Neural cell (in vitro differentiated cells): ENCODE measurements around the gene TXNRD3. TPM values are rescaled to one million over a fixed set of nuclear protein-coding genes. Genes with fewer than 3 reads are reported as not detected.

Experiments used
- H2AFZ ChIP-seq: fragments of 200-600, 300-800 bp; sonication (generic), shearing (Covaris generic); 2 replicates; pipeline ENCODE4 v1.6.0; 2014; ENCODE audit warnings: low read depth, mild to moderate bottlenecking, antibody characterized with exemption, low read length, moderate library complexity
- H3F3A ChIP-seq: fragments of 200-600 bp; shearing (Covaris generic); 2 replicates; pipeline ENCODE4 v1.6.1; 2016; ENCODE audit warnings: mild to moderate bottlenecking, moderate library complexity, mixed read lengths, antibody characterized with exemption, low read length; ENCODE audit not compliant: insufficient read depth, poor library complexity, severe bottlenecking
- H3K27ac ChIP-seq: fragments of 200-600, 300-800 bp; sonication (generic), shearing (Covaris generic); 2 replicates; pipeline ENCODE4 v1.5.1; 2014; ENCODE audit warnings: mild to moderate bottlenecking, low read length, moderate library complexity
- H3K27me3 ChIP-seq: fragments of 300-800, 200-600 bp; sonication (generic), shearing (Covaris generic); 2 replicates; pipeline ENCODE4 v1.6.0; 2014; ENCODE audit warnings: mild to moderate bottlenecking, low read depth, low read length, moderate library complexity; ENCODE audit not compliant: insufficient read depth
- H3K36me3 ChIP-seq: fragments of 300-800, 200-600 bp; sonication (generic), shearing (Covaris generic); 2 replicates; pipeline ENCODE4 v1.5.1; 2014; ENCODE audit warnings: mild to moderate bottlenecking, antibody characterized with exemption, low read length, moderate library complexity; ENCODE audit not compliant: insufficient read depth
- H3K4me2 ChIP-seq: fragments of 300-800, 200-600 bp; sonication (generic), shearing (Covaris generic); 2 replicates; pipeline ENCODE4 v1.6.0; 2014; ENCODE audit warnings: mild to moderate bottlenecking, low read length
- H3K4me3 ChIP-seq: fragments of 300-800, 200-600 bp; sonication (generic), shearing (Covaris generic); 2 replicates; pipeline ENCODE4 v1.5.1; 2014; ENCODE audit warnings: mild to moderate bottlenecking, low read length, moderate library complexity
- H3K79me2 ChIP-seq: fragments of 200-600 bp; shearing (Covaris generic); replicated peaks from 2 replicates; pipeline ENCODE4 v1.6.0; 2014; ENCODE audit warnings: mild to moderate bottlenecking, low read length, moderate library complexity; ENCODE audit not compliant: insufficient read depth
- H3K9ac ChIP-seq: fragments of 300-800, 200-600 bp; sonication (generic), shearing (Covaris generic); 2 replicates; pipeline ENCODE4 v1.6.1; 2016; ENCODE audit warnings: mild to moderate bottlenecking, low read length, mixed read lengths
- H3K9me2 ChIP-seq: fragments of 200-600 bp; shearing (Covaris generic); 2 replicates; pipeline ENCODE4 v1.6.1; 2016; ENCODE audit warnings: mild to moderate bottlenecking, low read length, mixed read lengths; ENCODE audit not compliant: insufficient read depth
- H3K9me3 ChIP-seq: fragments of 200-600, 300-800 bp; sonication (generic), shearing (Covaris generic); 2 replicates; pipeline ENCODE4 v1.6.1; 2016; ENCODE audit warnings: mild to moderate bottlenecking, mixed run types, low read length, moderate library complexity, mixed read lengths
- H4K20me1 ChIP-seq: fragments of 200-600 bp; shearing (Covaris generic); 2 replicates; pipeline ENCODE4 v1.6.1; 2016; ENCODE audit warnings: mild to moderate bottlenecking, mixed run types; ENCODE audit not compliant: insufficient read depth
- EP300 ChIP-seq: fragments of 450-650 bp; conservative IDR thresholded peaks from 2 replicates; pipeline ENCODE4 v1.6.1; 2014; ENCODE audit warnings: antibody characterized with exemption, mild to moderate bottlenecking, moderate library complexity; ENCODE audit not compliant: poor library complexity, severe bottlenecking
- EZH2 ChIP-seq: fragments of 200-600, 300-800 bp; shearing (Covaris generic), sonication (generic); IDR thresholded peaks from 2 replicates; pipeline ENCODE4 v1.6.1; 2014; ENCODE audit warnings: antibody characterized with exemption, low read length, borderline replicate concordance, mild to moderate bottlenecking; ENCODE audit not compliant: insufficient read depth, poor library complexity, severe bottlenecking
- MXI1 ChIP-seq: fragments of 450-650 bp; conservative IDR thresholded peaks from 2 replicates; pipeline ENCODE4 v1.6.1; 2014; ENCODE audit warnings: antibody characterized with exemption, mild to moderate bottlenecking; ENCODE audit not compliant: poor library complexity, severe bottlenecking
- POLR2AphosphoS5 ChIP-seq: IDR thresholded peaks from 2 replicates; pipeline ENCODE4 v1.6.1; 2012
- RAD21 ChIP-seq: fragments of 450-650 bp; conservative IDR thresholded peaks from 2 replicates; pipeline ENCODE4 v1.6.1; 2014; ENCODE audit warnings: antibody characterized with exemption, mild to moderate bottlenecking, moderate library complexity
- SMC3 ChIP-seq: fragments of 450-650 bp; conservative IDR thresholded peaks from 2 replicates; pipeline ENCODE4 v1.6.1; 2014; ENCODE audit warnings: antibody characterized with exemption, mild to moderate bottlenecking, moderate library complexity; ENCODE audit not compliant: poor library complexity
- TAF1 ChIP-seq: IDR thresholded peaks from 2 replicates; pipeline ENCODE4 v1.6.1; 2012; ENCODE audit warnings: low read depth
- polyA plus RNA-seq: library from polyadenylated mRNA; depleted of rRNA; stranded (reverse); fragments of >200 nt; gene quantifications from 2 replicates; pipeline ENCODE4 v1.2.3, GENCODE V29; 2014
- TF ChIP-seq, protein P1 (sequence below): fragments of 450-650 bp; IDR thresholded peaks from 2 replicates; pipeline ENCODE4 v1.5.1; 2014; ENCODE audit warnings: antibody characterized with exemption, mild to moderate bottlenecking, moderate library complexity; ENCODE audit not compliant: poor library complexity, severe bottlenecking
- TF ChIP-seq, protein P2 (sequence below): IDR thresholded peaks from 2 replicates; pipeline ENCODE4 v1.6.1; 2012; ENCODE audit warnings: borderline replicate concordance

TXNRD3 gene
- polyA plus RNA-seq, 1 donor from 2014 or later, result 2.2 TPM

DNA sequence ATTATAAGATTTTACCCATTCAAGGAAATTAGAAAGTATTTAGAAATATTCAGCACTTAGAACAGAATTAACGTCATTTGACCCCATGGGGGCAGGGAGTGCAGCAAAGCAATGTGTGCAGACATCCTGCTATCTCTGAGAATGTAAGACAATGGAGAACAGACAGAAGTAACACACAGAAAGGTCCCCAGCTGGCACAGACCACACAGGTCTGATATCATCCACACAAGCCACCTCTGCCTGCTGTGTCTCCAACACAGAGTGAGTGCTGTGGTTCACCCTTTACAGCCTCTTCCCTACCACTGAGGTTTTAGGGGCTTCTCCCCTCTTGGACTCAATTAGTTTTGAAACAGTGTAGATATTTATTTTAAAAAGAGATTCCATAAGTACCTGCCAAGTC lies 16.1 kb downstream of the TXNRD3 start:
- Histone ChIP-seq H3K9me3 (no peaks in the 10 kb centered on the region), H3F3A (no peaks in the 10 kb centered on the region), H3K4me2 (no peak overlapping the region), H3K27me3 (no peaks in the 10 kb centered on the region), H3K9me2 (no peaks in the 10 kb centered on the region), H3K36me3 (no peaks in the 10 kb centered on the region), H4K20me1 (no peaks in the 10 kb centered on the region), H3K27ac (no peak overlapping the region), H3K9ac (no peak overlapping the region), H3K79me2 (no peaks in the 10 kb centered on the region), H3K4me3 (no peak overlapping the region), H2AFZ (no peak overlapping the region)
- TF ChIP-seq, protein P1, sequence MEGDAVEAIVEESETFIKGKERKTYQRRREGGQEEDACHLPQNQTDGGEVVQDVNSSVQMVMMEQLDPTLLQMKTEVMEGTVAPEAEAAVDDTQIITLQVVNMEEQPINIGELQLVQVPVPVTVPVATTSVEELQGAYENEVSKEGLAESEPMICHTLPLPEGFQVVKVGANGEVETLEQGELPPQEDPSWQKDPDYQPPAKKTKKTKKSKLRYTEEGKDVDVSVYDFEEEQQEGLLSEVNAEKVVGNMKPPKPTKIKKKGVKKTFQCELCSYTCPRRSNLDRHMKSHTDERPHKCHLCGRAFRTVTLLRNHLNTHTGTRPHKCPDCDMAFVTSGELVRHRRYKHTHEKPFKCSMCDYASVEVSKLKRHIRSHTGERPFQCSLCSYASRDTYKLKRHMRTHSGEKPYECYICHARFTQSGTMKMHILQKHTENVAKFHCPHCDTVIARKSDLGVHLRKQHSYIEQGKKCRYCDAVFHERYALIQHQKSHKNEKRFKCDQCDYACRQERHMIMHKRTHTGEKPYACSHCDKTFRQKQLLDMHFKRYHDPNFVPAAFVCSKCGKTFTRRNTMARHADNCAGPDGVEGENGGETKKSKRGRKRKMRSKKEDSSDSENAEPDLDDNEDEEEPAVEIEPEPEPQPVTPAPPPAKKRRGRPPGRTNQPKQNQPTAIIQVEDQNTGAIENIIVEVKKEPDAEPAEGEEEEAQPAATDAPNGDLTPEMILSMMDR, result no peak
- TF ChIP-seq, protein P2, sequence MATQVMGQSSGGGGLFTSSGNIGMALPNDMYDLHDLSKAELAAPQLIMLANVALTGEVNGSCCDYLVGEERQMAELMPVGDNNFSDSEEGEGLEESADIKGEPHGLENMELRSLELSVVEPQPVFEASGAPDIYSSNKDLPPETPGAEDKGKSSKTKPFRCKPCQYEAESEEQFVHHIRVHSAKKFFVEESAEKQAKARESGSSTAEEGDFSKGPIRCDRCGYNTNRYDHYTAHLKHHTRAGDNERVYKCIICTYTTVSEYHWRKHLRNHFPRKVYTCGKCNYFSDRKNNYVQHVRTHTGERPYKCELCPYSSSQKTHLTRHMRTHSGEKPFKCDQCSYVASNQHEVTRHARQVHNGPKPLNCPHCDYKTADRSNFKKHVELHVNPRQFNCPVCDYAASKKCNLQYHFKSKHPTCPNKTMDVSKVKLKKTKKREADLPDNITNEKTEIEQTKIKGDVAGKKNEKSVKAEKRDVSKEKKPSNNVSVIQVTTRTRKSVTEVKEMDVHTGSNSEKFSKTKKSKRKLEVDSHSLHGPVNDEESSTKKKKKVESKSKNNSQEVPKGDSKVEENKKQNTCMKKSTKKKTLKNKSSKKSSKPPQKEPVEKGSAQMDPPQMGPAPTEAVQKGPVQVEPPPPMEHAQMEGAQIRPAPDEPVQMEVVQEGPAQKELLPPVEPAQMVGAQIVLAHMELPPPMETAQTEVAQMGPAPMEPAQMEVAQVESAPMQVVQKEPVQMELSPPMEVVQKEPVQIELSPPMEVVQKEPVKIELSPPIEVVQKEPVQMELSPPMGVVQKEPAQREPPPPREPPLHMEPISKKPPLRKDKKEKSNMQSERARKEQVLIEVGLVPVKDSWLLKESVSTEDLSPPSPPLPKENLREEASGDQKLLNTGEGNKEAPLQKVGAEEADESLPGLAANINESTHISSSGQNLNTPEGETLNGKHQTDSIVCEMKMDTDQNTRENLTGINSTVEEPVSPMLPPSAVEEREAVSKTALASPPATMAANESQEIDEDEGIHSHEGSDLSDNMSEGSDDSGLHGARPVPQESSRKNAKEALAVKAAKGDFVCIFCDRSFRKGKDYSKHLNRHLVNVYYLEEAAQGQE, result no peak
- TF ChIP-seq MXI1, result no peak
- TF ChIP-seq EZH2, result no peak
- no peak for TF ChIP-seq POLR2AphosphoS5
- TF ChIP-seq RAD21, result no peak
- TF ChIP-seq TAF1, result no peak
- TF ChIP-seq SMC3, result no peak
- no peak for TF ChIP-seq EP300

DNA sequence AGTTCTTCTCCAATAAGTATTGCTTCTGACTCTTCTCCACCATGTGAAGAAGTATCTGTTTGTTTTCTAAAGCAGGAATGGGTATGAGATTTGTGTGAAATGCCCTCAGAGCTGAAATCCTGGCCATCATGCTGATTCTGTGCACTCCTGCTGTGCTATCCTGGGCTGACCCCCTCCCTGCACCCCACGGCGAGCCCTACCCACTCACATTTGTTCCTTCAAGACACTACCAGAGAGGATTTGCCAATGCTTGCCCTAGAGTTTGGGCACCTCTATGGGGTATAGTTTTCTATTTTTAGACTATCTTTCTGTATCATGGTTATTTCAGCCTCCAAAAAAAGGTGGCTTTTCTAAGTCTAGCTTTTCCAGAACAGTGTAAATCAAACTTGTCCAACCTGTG lies 18.5 kb downstream of the TXNRD3 start:
- Histone ChIP-seq H3K9me3 (no peaks in the 10 kb centered on the region), H3K4me3 (no peak overlapping the region), H3K27ac (no peak overlapping the region), H3K79me2 (no peaks in the 10 kb centered on the region), H3K4me2 (no peak overlapping the region), H3K9me2 (no peaks in the 10 kb centered on the region), H3K36me3 (no peaks in the 10 kb centered on the region), H3K9ac (no peak overlapping the region), H3F3A (no peaks in the 10 kb centered on the region), H3K27me3 (no peaks in the 10 kb centered on the region), H2AFZ (no peak overlapping the region), H4K20me1 (no peaks in the 10 kb centered on the region)
- no peak for TF ChIP-seq POLR2AphosphoS5
- TF ChIP-seq MXI1, result no peak
- no peak for TF ChIP-seq EP300
- TF ChIP-seq, protein P1, result no peak
- TF ChIP-seq, protein P2, result no peak
- no peak for TF ChIP-seq SMC3
- no peak for TF ChIP-seq TAF1
- no peak for TF ChIP-seq RAD21
- TF ChIP-seq EZH2, result no peak
